Vagina (tissue), 2 donors: Measurements from ENCODE around the gene PDE4D.

Source experiments
- POLR2A ChIP-seq, 2 donors: fragments of 450-650 bp; IDR thresholded peaks; one replicate each; pipeline ENCODE4 v1.6.1; 2017; ENCODE audit warnings: antibody characterized with exemption in 2 of 2, mild to moderate bottlenecking in 2 of 2, moderate library complexity in 2 of 2
- POLR2AphosphoS5 ChIP-seq, 2 donors: sonication (generic); formaldehyde crosslinking; IDR thresholded peaks; one replicate each; pipeline ENCODE4 v1.9.0; 2017; ENCODE audit warnings: antibody characterized with exemption in 2 of 2, mild to moderate bottlenecking in 2 of 2, low read depth in 1 of 2; ENCODE audit not compliant: insufficient read depth in 1 of 2
- TF ChIP-seq, protein P1 (sequence below), 3 experiments: fragments of 450-650 bp in 2 of 3; fragments of 200-600 bp in 1 of 3; sonication (generic) in 1 of 3; IDR thresholded peaks; one replicate each; pipeline ENCODE4 v1.5.1; 2017 to 2019; ENCODE audit warnings: antibody characterized with exemption in 3 of 3, mild to moderate bottlenecking in 2 of 3, moderate library complexity in 2 of 3

GRCh38 chr5:59558501-59558900 is 335.0 kb downstream of the PDE4D start:
- TF ChIP-seq, protein P1, sequence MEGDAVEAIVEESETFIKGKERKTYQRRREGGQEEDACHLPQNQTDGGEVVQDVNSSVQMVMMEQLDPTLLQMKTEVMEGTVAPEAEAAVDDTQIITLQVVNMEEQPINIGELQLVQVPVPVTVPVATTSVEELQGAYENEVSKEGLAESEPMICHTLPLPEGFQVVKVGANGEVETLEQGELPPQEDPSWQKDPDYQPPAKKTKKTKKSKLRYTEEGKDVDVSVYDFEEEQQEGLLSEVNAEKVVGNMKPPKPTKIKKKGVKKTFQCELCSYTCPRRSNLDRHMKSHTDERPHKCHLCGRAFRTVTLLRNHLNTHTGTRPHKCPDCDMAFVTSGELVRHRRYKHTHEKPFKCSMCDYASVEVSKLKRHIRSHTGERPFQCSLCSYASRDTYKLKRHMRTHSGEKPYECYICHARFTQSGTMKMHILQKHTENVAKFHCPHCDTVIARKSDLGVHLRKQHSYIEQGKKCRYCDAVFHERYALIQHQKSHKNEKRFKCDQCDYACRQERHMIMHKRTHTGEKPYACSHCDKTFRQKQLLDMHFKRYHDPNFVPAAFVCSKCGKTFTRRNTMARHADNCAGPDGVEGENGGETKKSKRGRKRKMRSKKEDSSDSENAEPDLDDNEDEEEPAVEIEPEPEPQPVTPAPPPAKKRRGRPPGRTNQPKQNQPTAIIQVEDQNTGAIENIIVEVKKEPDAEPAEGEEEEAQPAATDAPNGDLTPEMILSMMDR (IDR thresholded peaks at IDR 0.05) = no peak
- TF ChIP-seq POLR2A (IDR thresholded peaks at IDR 0.05) (no peak), POLR2AphosphoS5 (IDR thresholded peaks at IDR 0.05; ENCODE audit: insufficient read depth in 1 of 2, low read depth in 1 of 2) (no peak)
